Measurements from ENCODE around the gene TOP3B.

- TF ChIP-seq CREB1 (CRISPR knock-in tag; IDR thresholded peaks at IDR 0.05; ENCODE audit: low read depth) (no peak), CTCF (conservative IDR thresholded peaks at IDR 0.05; ENCODE audit: low read depth in 2 of 2) (no peak)
These were observed 2.6 kb upstream of the TOP3B start for GRCh38 chr22:21985214-21985613.

Measured in GM23338 (cell line).